ENCODE data around the gene UTY.

The UTY gene

DNA sequence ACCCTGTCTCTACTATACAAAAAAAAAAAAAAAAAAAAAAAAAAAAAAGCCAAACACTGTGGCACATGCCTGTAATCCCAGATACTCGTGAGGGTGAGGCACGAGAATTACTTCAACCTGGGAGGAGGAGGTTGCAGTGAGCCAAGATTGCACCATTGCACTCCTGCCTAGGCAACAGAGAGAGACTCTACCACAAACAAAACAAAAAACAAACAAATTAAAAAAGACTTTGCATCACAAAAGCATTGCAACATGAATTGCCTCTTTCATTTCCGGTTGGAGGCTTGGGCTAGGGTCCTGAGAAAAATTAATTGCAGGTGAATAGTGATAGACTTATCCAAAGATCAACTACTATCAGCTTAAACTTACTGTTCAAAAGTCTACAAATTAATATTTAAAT, 180.4 kb downstream of the UTY start:
- no peak for TF ChIP-seq CTCF (IDR thresholded peaks at IDR 0.05)

DNA sequence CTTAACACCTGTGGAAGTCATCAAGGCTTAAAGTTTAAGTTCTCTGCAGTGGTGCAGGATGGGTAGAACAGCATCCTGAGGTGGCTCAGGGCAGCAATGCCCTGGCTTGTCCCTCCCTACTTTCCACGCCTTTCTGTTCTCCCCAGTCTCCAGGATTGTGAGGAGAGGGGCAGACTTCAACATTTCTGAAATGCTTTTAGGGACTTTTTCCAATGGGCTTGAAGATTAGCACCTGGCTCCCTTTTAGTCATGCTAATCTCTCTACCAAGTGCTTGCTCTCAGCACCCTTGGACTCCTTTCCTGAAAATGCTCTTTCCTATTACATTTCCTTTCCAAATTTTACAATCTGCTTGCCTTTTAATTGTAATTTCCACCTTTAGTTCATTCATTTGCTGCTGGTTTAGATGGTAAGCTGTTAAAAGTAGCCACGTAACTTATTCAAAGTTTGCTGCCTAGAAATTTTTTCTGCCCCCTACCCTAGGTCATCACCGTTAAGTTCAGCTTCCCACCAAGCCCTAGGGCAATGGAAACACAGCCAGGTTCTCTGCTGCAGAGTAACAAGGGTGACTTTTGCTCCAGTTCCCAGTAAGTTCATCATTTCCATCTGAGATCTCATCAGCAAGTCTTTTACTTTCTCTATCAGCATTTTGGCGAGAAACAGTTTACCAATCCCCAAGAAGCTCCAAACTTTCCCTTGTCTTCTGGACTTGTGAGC, 183.5 kb downstream of the UTY start:
- TF ChIP-seq CTCF (IDR thresholded peaks at IDR 0.05), result no peak

DNA sequence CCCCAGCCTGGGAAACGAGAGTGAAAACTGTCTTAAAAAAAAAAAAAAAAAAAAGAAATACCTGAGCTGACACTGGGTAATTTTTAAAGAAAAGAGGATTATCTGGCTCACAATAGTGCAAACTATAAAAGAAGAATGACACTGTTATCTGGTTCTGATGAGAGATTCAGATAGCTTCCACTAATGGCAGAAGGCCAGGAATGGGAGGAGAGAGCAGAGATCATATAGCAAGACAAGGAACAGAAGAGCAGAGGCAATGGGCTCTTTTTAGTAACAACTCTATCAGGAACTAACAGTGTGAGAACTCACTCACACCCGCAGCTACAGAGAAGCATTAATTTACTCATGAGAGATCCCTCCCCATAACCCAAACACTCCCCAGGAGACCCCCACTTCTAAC, 184.8 kb downstream of the UTY start:
- no peak for TF ChIP-seq CTCF (IDR thresholded peaks at IDR 0.05)

GRCh38 chrY:13291199-13291598, 188.6 kb downstream of the UTY start:
- no peak for TF ChIP-seq CTCF (IDR thresholded peaks at IDR 0.05)

DNA sequence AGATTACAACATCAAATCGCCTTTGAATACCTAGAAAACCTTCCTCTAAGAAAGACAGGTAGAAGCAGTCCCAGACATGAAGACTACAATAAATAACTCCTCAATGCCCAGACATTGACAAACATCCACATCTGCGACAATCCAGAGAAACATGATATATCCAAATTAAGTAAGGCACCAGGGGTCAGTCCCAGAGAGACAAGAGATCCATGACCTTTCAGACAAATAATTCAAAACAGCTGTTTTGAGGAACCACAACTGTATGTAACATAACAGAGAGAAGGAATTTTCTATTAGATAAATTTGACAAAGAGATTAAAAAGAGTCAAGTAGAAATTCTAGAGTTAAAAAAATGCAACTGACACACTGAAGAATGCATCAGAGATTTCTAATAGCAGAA, 200.3 kb downstream of the UTY start:
- no peak for TF ChIP-seq CTCF (IDR thresholded peaks at IDR 0.05)

DNA sequence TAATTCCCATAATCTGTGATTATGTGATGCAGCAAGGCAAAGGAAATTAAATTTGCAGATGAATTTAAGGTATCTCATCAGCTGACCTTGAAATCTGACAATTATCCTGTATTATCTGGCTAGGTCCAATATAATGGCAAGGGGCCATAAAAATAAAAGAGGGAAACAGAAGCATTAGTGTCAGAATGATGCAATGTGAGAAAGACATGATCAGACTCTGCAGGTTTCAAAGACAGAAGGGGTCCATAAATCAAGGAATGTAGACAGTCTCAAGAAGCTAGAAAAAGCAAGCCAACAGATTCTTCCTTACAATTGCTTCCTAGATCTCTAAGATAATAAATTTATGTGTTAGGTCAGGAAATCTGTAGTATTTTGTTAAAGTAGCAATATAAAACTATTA, 208.1 kb downstream of the UTY start:
- no peak for TF ChIP-seq CTCF (IDR thresholded peaks at IDR 0.05)

DNA sequence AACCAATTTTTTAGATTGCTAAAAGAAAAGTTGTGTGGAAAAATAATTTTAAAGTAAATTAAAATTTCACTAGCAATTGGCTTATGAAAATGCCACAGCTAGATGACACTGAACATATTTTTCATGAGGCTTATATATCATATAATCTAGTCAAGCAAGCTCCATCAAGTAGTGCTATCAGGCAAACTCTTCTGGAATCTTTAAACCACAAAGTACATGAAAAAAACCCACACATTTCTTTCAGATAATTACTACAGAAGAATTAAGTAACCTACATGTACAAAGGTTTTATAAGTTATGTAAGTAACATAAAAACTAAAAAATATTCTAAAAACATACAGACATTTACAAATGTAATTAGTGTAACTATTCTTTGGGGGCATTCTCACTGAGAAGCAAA, 229.4 kb downstream of the UTY start:
- TF ChIP-seq CTCF (IDR thresholded peaks at IDR 0.05), result no peak

- TF ChIP-seq CTCF (IDR thresholded peaks at IDR 0.05), result no peak
These were observed 236.1 kb downstream of the UTY start for GRCh38 chrY:13243716-13244115.

All from LNCAP (cell line).